Myometrial cell (primary cell): ENCODE measurements around the gene TECTB. TPM values are rescaled to one million over a fixed set of nuclear protein-coding genes. Genes with fewer than 3 reads are reported as not detected.

Source experiments
- total RNA-seq: library from RNA; depleted of rRNA; stranded (reverse); fragments of >200 nt; gene quantifications from 2 replicates; pipeline ENCODE4 v1.2.3, GENCODE V29; 2015

The TECTB gene
- total RNA-seq, result not detected in 2 replicates

GRCh38 chr10:112283100-112283499, at the start of gene TECTB:
Gene TECTB (plus strand): TSS chr10:112283400. CDS start chr10:112283735, 335 bp downstream.

Other genes with a start within 250 kb of the TECTB start
- gene GPAM, start 99.6 kb upstream of the TECTB start, total RNA-seq, result 6.6 and 9.7 TPM in 2 replicates
- gene ACSL5, start 90.7 kb downstream of the TECTB start, total RNA-seq, result 1.4 and 1.8 TPM in 2 replicates
- gene ZDHHC6, start 163.5 kb downstream of the TECTB start, total RNA-seq, result 14.9 and 25.9 TPM in 2 replicates
- 24.2 and 32.4 TPM in 2 replicates for gene VTI1A, start 163.8 kb downstream of the TECTB start, total RNA-seq